Activated CD4-positive, alpha-beta T cell treated with anti-CD3 and anti-CD28 coated beads, Interleukin-2, amount 10 ng/mL, durations not matched to agents 7 days and 5 days (primary cell): Measurements from ENCODE around the gene TBC1D22A. TPM values are rescaled to one million over a fixed set of nuclear protein-coding genes. Genes with fewer than 3 reads are reported as not detected.

ENCODE experiments used
- CTCF ChIA-PET: fragments of 350-600 bp; sonication (Branson Sonifier 250); formaldehyde crosslinking; loops from one replicate; lab custom pipeline; 2021; ENCODE audit warnings: antibody characterized with exemption; lab: Charles Lee
- POLR2A ChIA-PET: fragments of 350-600 bp; sonication (Branson Sonifier 250); formaldehyde crosslinking; loops from one replicate; lab custom pipeline; 2021; ENCODE audit warnings: antibody characterized with exemption; lab: Charles Lee
- DNase-seq: peaks from one replicate; pipeline ENCODE4 v3.0.0-alpha.2; 2020
- H3K27ac Mint-ChIP-seq: one replicate; pipeline ENCODE4 v1.8.0; 2021; ENCODE audit warnings: mild to moderate bottlenecking, moderate library complexity, mixed read lengths
- H3K27me3 Mint-ChIP-seq: one replicate; pipeline ENCODE4 v1.8.0; 2021; ENCODE audit warnings: mixed read lengths
- H3K36me3 Mint-ChIP-seq: one replicate; pipeline ENCODE4 v1.8.0; 2021; ENCODE audit warnings: low read depth, mixed read lengths
- H3K4me1 Mint-ChIP-seq: one replicate; pipeline ENCODE4 v1.8.0; 2021; ENCODE audit warnings: mixed read lengths
- H3K4me3 Mint-ChIP-seq: one replicate; pipeline ENCODE4 v1.8.0; 2021; ENCODE audit warnings: mild to moderate bottlenecking, moderate library complexity, mixed read lengths
- H3K9me3 Mint-ChIP-seq: one replicate; pipeline ENCODE4 v1.8.0; 2021; ENCODE audit warnings: mixed read lengths
- total RNA-seq, 2 experiments: library from RNA; stranded (reverse); gene quantifications; one replicate each; pipeline ENCODE4 v1.2.3, GENCODE V29; 2021

TBC1D22A gene
- total RNA-seq, 2 experiments from 2014 or later, result 34.1 to 39.2 TPM

- no peak overlapping the region for H3K27ac Mint-ChIP-seq
- H3K4me3 Mint-ChIP-seq, result no peak overlapping the region
- H3K9me3 Mint-ChIP-seq, result no peaks in the 10 kb centered on the region
- POLR2A ChIA-PET, result no interaction called here
- CTCF ChIA-PET, result no interaction called here
- no peaks in the 10 kb centered on the region for H3K36me3 Mint-ChIP-seq
- H3K27me3 Mint-ChIP-seq, result no peaks in the 10 kb centered on the region
- no peak for DNase-seq
- no peaks in the 10 kb centered on the region for H3K4me1 Mint-ChIP-seq
Measured at GRCh38 chr22:47194476-47195155, 432.2 kb downstream of the TBC1D22A start.

GRCh38 chr22:47195156-47195483, 432.7 kb downstream of the TBC1D22A start:
- H3K27me3 Mint-ChIP-seq, result no peaks in the 10 kb centered on the region
- CTCF ChIA-PET, result no interaction called here
- no peaks in the 10 kb centered on the region for H3K4me1 Mint-ChIP-seq
- POLR2A ChIA-PET, result no interaction called here
- no peaks in the 10 kb centered on the region for H3K36me3 Mint-ChIP-seq
- DNase-seq, result no peak
- no peak overlapping the region for H3K4me3 Mint-ChIP-seq
- no peaks in the 10 kb centered on the region for H3K9me3 Mint-ChIP-seq
- no peak overlapping the region for H3K27ac Mint-ChIP-seq

GRCh38 chr22:47195484-47196165, 433.2 kb downstream of the TBC1D22A start:
- ChIA-PET POLR2A (no interaction called here), CTCF (no interaction called here)
- DNase-seq, result no peak
- H3K9me3 Mint-ChIP-seq, result no peaks in the 10 kb centered on the region
- no peaks in the 10 kb centered on the region for H3K36me3 Mint-ChIP-seq
- H3K4me1 Mint-ChIP-seq, result no peaks in the 10 kb centered on the region
- H3K27ac Mint-ChIP-seq, result no peak overlapping the region
- H3K27me3 Mint-ChIP-seq, result no peaks in the 10 kb centered on the region
- H3K4me3 Mint-ChIP-seq, result no peak overlapping the region

GRCh38 chr22:47196166-47196849, 433.9 kb downstream of the TBC1D22A start:
- CTCF ChIA-PET, result no interaction called here
- H3K27me3 Mint-ChIP-seq, result no peaks in the 10 kb centered on the region
- POLR2A ChIA-PET, result no interaction called here

GRCh38 chr22:47196881-47197772, 434.7 kb downstream of the TBC1D22A start:
- H3K27me3 Mint-ChIP-seq, result no peaks in the 10 kb centered on the region
- H3K9me3 Mint-ChIP-seq, result no peaks in the 10 kb centered on the region
- no peak overlapping the region for H3K27ac Mint-ChIP-seq
- H3K36me3 Mint-ChIP-seq, result no peaks in the 10 kb centered on the region
- DNase-seq, result no peak
- H3K4me1 Mint-ChIP-seq, result no peaks in the 10 kb centered on the region
- ChIA-PET POLR2A (no interaction called here), CTCF (no interaction called here)
- no peak overlapping the region for H3K4me3 Mint-ChIP-seq

More at GRCh38 chr22:47196166-47196849, 433.9 kb downstream of the TBC1D22A start:
- no peak for DNase-seq
- Mint-ChIP-seq H3K4me3 (no peak overlapping the region), H3K9me3 (no peaks in the 10 kb centered on the region), H3K4me1 (no peaks in the 10 kb centered on the region), H3K36me3 (no peaks in the 10 kb centered on the region), H3K27ac (no peak overlapping the region)

GRCh38 chr22:47197773-47198500, 435.5 kb downstream of the TBC1D22A start:
- DNase-seq, result no peak

GRCh38 chr22:47198801-47199251, 436.4 kb downstream of the TBC1D22A start:
- H3K27me3 Mint-ChIP-seq, result no peaks in the 10 kb centered on the region
- H3K4me3 Mint-ChIP-seq, result no peak overlapping the region
- H3K27ac Mint-ChIP-seq, result no peak overlapping the region
- no peaks in the 10 kb centered on the region for H3K36me3 Mint-ChIP-seq
- no peaks in the 10 kb centered on the region for H3K9me3 Mint-ChIP-seq
- no peak for DNase-seq
- ChIA-PET CTCF (no interaction called here), POLR2A (no interaction called here)
- no peaks in the 10 kb centered on the region for H3K4me1 Mint-ChIP-seq

More at GRCh38 chr22:47197773-47198500, 435.5 kb downstream of the TBC1D22A start:
- H3K9me3 Mint-ChIP-seq, result no peaks in the 10 kb centered on the region
- CTCF ChIA-PET, result no interaction called here
- no peaks in the 10 kb centered on the region for H3K27me3 Mint-ChIP-seq
- H3K4me3 Mint-ChIP-seq, result no peak overlapping the region
- H3K27ac Mint-ChIP-seq, result no peak overlapping the region
- H3K36me3 Mint-ChIP-seq, result no peaks in the 10 kb centered on the region
- H3K4me1 Mint-ChIP-seq, result no peaks in the 10 kb centered on the region
- POLR2A ChIA-PET, result no interaction called here

- no peaks in the 10 kb centered on the region for H3K27me3 Mint-ChIP-seq
- no peaks in the 10 kb centered on the region for H3K36me3 Mint-ChIP-seq
- ChIA-PET CTCF (no interaction called here), POLR2A (no interaction called here)
- DNase-seq, result no peak
- no peaks in the 10 kb centered on the region for H3K4me1 Mint-ChIP-seq
- no peaks in the 10 kb centered on the region for H3K9me3 Mint-ChIP-seq
- no peak overlapping the region for H3K4me3 Mint-ChIP-seq
- no peak overlapping the region for H3K27ac Mint-ChIP-seq
Measured at GRCh38 chr22:47199261-47199978, 437.0 kb downstream of the TBC1D22A start.

GRCh38 chr22:47199979-47200272, 437.5 kb downstream of the TBC1D22A start:
- POLR2A ChIA-PET, result no interaction called here
- H3K9me3 Mint-ChIP-seq, result no peaks in the 10 kb centered on the region
- H3K27me3 Mint-ChIP-seq, result no peaks in the 10 kb centered on the region
- no peaks in the 10 kb centered on the region for H3K36me3 Mint-ChIP-seq
- H3K27ac Mint-ChIP-seq, result no peak overlapping the region
- CTCF ChIA-PET, result no interaction called here
- H3K4me1 Mint-ChIP-seq, result no peaks in the 10 kb centered on the region
- DNase-seq, result no peak
- H3K4me3 Mint-ChIP-seq, result no peak overlapping the region

- Mint-ChIP-seq H3K4me1 (no peaks in the 10 kb centered on the region), H3K4me3 (no peak overlapping the region), H3K36me3 (no peaks in the 10 kb centered on the region), H3K27me3 (no peaks in the 10 kb centered on the region), H3K9me3 (no peaks in the 10 kb centered on the region), H3K27ac (no peak overlapping the region)
- ChIA-PET CTCF (no interaction called here), POLR2A (no interaction called here)
- DNase-seq, result no peak
Measured at GRCh38 chr22:47200273-47201051, 438.0 kb downstream of the TBC1D22A start.

GRCh38 chr22:47201186-47201995, 438.9 kb downstream of the TBC1D22A start:
- H3K9me3 Mint-ChIP-seq, result no peaks in the 10 kb centered on the region
- H3K27ac Mint-ChIP-seq, result no peak overlapping the region
- H3K36me3 Mint-ChIP-seq, result no peaks in the 10 kb centered on the region
- DNase-seq, result no peak
- ChIA-PET POLR2A (no interaction called here), CTCF (no interaction called here)
- H3K4me1 Mint-ChIP-seq, result no peaks in the 10 kb centered on the region
- H3K4me3 Mint-ChIP-seq, result no peak overlapping the region
- H3K27me3 Mint-ChIP-seq, result no peaks in the 10 kb centered on the region
